ENCODE measurements around the gene HM13. TPM values are rescaled to one million over a fixed set of nuclear protein-coding genes. Genes with fewer than 3 reads are reported as not detected.
A peak's percentile ranks its signal among the peaks of the same experiment; 100 is the strongest.

Gene HM13
- total and polyA plus RNA-seq, 2 of the 13 experiments (the other 11 are each of a cell fraction or from before 2014, with no cell fraction given), result 118 to 243 TPM

GRCh38 chr20:31603822-31604566 is 89.8 kb downstream of the HM13 start (continued):
- TF ChIP-seq ZNF879 (CRISPR knock-in tag; IDR thresholded peaks at IDR 0.05) (no peak), HOXA9 (CRISPR knock-in tag; IDR thresholded peaks at IDR 0.05; ENCODE audit: borderline replicate concordance) (0 out of 2 replicates have a peak, but pooled peaks have one; percentile 35), PCBP2 (optimal IDR thresholded peaks at IDR 0.05; ENCODE audit: low read depth, low read length, poor library complexity, severe bottlenecking) (no peak), MLXIP (CRISPR knock-in tag; IDR thresholded peaks at IDR 0.05; ENCODE audit: borderline replicate concordance) (0 out of 2 replicates have a peak, but pooled peaks have one; percentile 8), CSRNP2 (CRISPR knock-in tag; conservative IDR thresholded peaks at IDR 0.05; ENCODE audit: low read depth) (no peak), ZNF629 (CRISPR knock-in tag; conservative IDR thresholded peaks at IDR 0.05) (peak; percentile 67), HNRNPL (IDR thresholded peaks at IDR 0.05; ENCODE audit: low read depth, low read length) (peak; percentile 91), ZBTB10 (CRISPR knock-in tag; IDR thresholded peaks at IDR 0.05; ENCODE audit: borderline replicate concordance) (peak; percentile 49; the same call in 1 of the 2 replicates), ZNF678 (CRISPR knock-in tag; IDR thresholded peaks at IDR 0.05) (peak; percentile 84; the same call in 1 of the 2 replicates), ZNF251 (CRISPR knock-in tag; IDR thresholded peaks at IDR 0.05) (no peak; the same call in 1 of the 2 replicates), SNAPC2 (CRISPR knock-in tag; IDR thresholded peaks at IDR 0.05) (peak; percentile 76; the same call in 1 of the 2 replicates), SNAPC5 (CRISPR knock-in tag; IDR thresholded peaks at IDR 0.05; ENCODE audit: borderline replicate concordance) (no peak), ZNF816 (CRISPR knock-in tag; IDR thresholded peaks at IDR 0.05; ENCODE audit: borderline replicate concordance) (no peak), KDM3A (CRISPR knock-in tag; IDR thresholded peaks at IDR 0.05; ENCODE audit: low read depth) (peak; percentile 98), SATB2 (CRISPR knock-in tag; IDR thresholded peaks at IDR 0.05) (peak; percentile 86; the same call in 1 of the 2 replicates), KAT7 (CRISPR knock-in tag; IDR thresholded peaks at IDR 0.05; ENCODE audit: borderline replicate concordance) (peak; percentile 39; the same call in 1 of the 2 replicates), FOXJ3 (CRISPR knock-in tag; IDR thresholded peaks at IDR 0.05; ENCODE audit: borderline replicate concordance) (peak; percentile 89), MTF2 (CRISPR knock-in tag; IDR thresholded peaks at IDR 0.05; ENCODE audit: borderline replicate concordance) (no peak), EZH2 (conservative IDR thresholded peaks at IDR 0.05; ENCODE audit: low read depth, low read length) (no peak), PTBP1 (IDR thresholded peaks at IDR 0.05; ENCODE audit: low read depth, low read length, poor library complexity, severe bottlenecking) (peak; percentile 95), HOXA5 (CRISPR knock-in tag; IDR thresholded peaks at IDR 0.05) (peak; percentile 91), KLF12 (CRISPR knock-in tag; IDR thresholded peaks at IDR 0.05; ENCODE audit: borderline replicate concordance) (peak; percentile 91)

All from HepG2 (cell line).